ENCODE results near the gene NBEAL2. TPM values are rescaled to one million over a fixed set of nuclear protein-coding genes. Genes with fewer than 3 reads are reported as not detected.

Gene NBEAL2
- total and polyA plus RNA-seq, 5 donors from 2014 or later, result 4.7 to 429 (median 10.1) TPM

GRCh38 chr3:46947981-46948791 is 31.3 kb upstream of the NBEAL2 start:
- H3K36me3 ChIP-seq (ENCODE audit: control insufficient read depth, insufficient read depth, low read length), result peaks cover under 1% of the 10 kb centered on the region
- H3K9me3 ChIP-seq (ENCODE audit: control insufficient read depth in 2 of 2, low read length in 2 of 2), result no peaks in the 10 kb centered on the region
- no peaks in the 10 kb centered on the region for H3K27me3 ChIP-seq (ENCODE audit: control insufficient read depth, insufficient read depth, low read length)
- no peaks in the 10 kb centered on the region for H3K27me3 Mint-ChIP-seq
- peaks cover 11 to 93% (median 72%) of the 10 kb centered on the region in 4 donors for H3K4me1 Mint-ChIP-seq
- no peaks in the 10 kb centered on the region for H3K9me3 Mint-ChIP-seq
- peak overlapping the region; percentile 81 for H3K27ac ChIP-seq (ENCODE audit: insufficient read depth, low read length, poor library complexity, severe bottlenecking)
- peaks cover 66% of the 10 kb centered on the region for H3K4me1 ChIP-seq (ENCODE audit: control insufficient read depth, insufficient read depth, low read length, poor library complexity, severe bottlenecking)
- DNase-seq, result peak; percentile 38 to 85 (median 70)
- peak overlapping the region; percentile 87 to 97 (median 96) for H3K27ac Mint-ChIP-seq
- H3K4me3 Mint-ChIP-seq, result peak overlapping the region; percentile 27 to 85 (median 72)
- ATAC-seq (ENCODE audit: low read depth in 2 of 2), result peak; percentile 67 to 74
- H3K36me3 Mint-ChIP-seq, result peaks cover 14% of the 10 kb centered on the region
- peak overlapping the region; percentile 48 for H3K4me3 ChIP-seq (ENCODE audit: low read depth, low read length)

DNA sequence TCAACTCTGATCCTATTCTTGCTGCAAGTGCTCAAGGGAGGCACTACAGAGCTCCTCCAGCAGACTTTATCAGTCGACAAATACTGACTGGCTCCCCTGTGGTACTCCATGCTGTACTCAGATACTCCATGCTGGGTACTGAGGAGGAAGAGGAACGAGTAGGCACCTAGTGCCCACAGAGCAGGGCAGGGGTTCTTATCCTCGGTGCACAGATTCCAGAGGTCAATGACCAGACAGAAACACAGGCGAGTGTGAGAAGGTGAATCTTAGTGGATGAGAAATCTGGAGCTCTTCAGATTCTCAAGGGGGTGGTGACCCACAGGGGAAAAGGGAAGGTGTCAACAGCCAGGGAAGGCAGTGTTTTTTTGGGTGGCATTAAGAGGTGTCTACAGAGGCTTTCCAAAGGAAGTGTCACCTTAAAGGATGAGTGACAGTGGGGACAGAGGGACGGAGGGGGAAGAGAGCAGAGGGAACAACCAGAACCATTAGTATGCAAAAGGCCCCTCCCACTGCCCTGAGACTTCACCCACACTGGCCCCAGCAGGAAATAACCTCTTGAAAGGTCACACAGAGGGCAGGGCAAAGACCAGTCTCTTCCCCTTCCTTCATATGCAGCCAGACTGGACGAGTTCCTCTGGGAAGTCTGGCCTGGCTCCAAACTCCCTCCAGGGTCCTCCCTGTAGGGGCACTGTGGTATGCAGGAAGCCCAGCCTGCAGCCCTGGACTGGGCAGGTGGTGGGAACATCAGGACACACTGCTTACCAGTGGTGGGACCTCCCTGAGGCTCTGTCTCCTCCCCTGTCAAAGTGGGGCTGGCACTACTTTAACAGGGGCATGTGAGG is 30.4 kb upstream of the NBEAL2 start:
- Mint-ChIP-seq H3K36me3 (peaks cover 14% of the 10 kb centered on the region), H3K27me3 (no peaks in the 10 kb centered on the region), H3K27ac (peak overlapping the region; percentile 87 to 97 (median 96)), H3K9me3 (no peaks in the 10 kb centered on the region), H3K4me1 (peaks cover 18 to 94% (median 75%) of the 10 kb centered on the region in 4 donors), H3K4me3 (peak overlapping the region; percentile 21 to 72 (median 68))
- Histone ChIP-seq H3K4me3 (ENCODE audit: low read depth, low read length) (peak overlapping the region; percentile 48), H3K27ac (ENCODE audit: insufficient read depth, low read length, poor library complexity, severe bottlenecking) (peak overlapping the region; percentile 81), H3K4me1 (ENCODE audit: control insufficient read depth, insufficient read depth, low read length, poor library complexity, severe bottlenecking) (peaks cover 75% of the 10 kb centered on the region), H3K27me3 (ENCODE audit: control insufficient read depth, insufficient read depth, low read length) (no peaks in the 10 kb centered on the region), H3K36me3 (ENCODE audit: control insufficient read depth, insufficient read depth, low read length) (no peaks in the 10 kb centered on the region), H3K9me3 (ENCODE audit: control insufficient read depth in 2 of 2, low read length in 2 of 2) (no peaks in the 10 kb centered on the region)
- DNase-seq, result peak in 1 of 3 donors; percentile 51
- ATAC-seq (ENCODE audit: low read depth in 2 of 2), result no peak

GRCh38 chr3:46950177-46950576 is 29.3 kb upstream of the NBEAL2 start:
- no peaks in the 10 kb centered on the region for H3K36me3 ChIP-seq (ENCODE audit: control insufficient read depth, insufficient read depth, low read length)
- H3K27ac ChIP-seq (ENCODE audit: insufficient read depth, low read length, poor library complexity, severe bottlenecking), result no peak overlapping the region
- peaks cover 86% of the 10 kb centered on the region for H3K4me1 ChIP-seq (ENCODE audit: control insufficient read depth, insufficient read depth, low read length, poor library complexity, severe bottlenecking)
- Mint-ChIP-seq H3K4me1 (peaks cover 18 to 94% (median 78%) of the 10 kb centered on the region in 4 donors), H3K27me3 (no peaks in the 10 kb centered on the region), H3K9me3 (no peaks in the 10 kb centered on the region), H3K4me3 (peak overlapping the region in 3 of 4 donors; percentile 46 to 75 (median 59)), H3K27ac (peak overlapping the region in 2 of 3 donors; percentile 43 to 57), H3K36me3 (peaks cover 12% of the 10 kb centered on the region)
- ATAC-seq (ENCODE audit: low read depth in 2 of 2), result no peak
- DNase-seq, result no peak
- no peaks in the 10 kb centered on the region for H3K27me3 ChIP-seq (ENCODE audit: control insufficient read depth, insufficient read depth, low read length)
- no peaks in the 10 kb centered on the region for H3K9me3 ChIP-seq (ENCODE audit: control insufficient read depth in 2 of 2, low read length in 2 of 2)
- H3K4me3 ChIP-seq (ENCODE audit: low read depth, low read length), result no peak overlapping the region

GRCh38 chr3:46950650-46951241 is 28.7 kb upstream of the NBEAL2 start:
- H3K27ac ChIP-seq (ENCODE audit: insufficient read depth, low read length, poor library complexity, severe bottlenecking), result no peak overlapping the region
- H3K4me3 Mint-ChIP-seq, result peak overlapping the region in 2 of 4 donors; percentile 53 to 60
- H3K27me3 ChIP-seq (ENCODE audit: control insufficient read depth, insufficient read depth, low read length), result no peaks in the 10 kb centered on the region
- H3K36me3 Mint-ChIP-seq, result peaks cover 9% of the 10 kb centered on the region
- no peaks in the 10 kb centered on the region for H3K27me3 Mint-ChIP-seq
- no peaks in the 10 kb centered on the region for H3K36me3 ChIP-seq (ENCODE audit: control insufficient read depth, insufficient read depth, low read length)
- H3K27ac Mint-ChIP-seq, result peak overlapping the region in 2 of 3 donors; percentile 28 to 57
- H3K9me3 ChIP-seq (ENCODE audit: control insufficient read depth in 2 of 2, low read length in 2 of 2), result no peaks in the 10 kb centered on the region
- H3K9me3 Mint-ChIP-seq, result no peaks in the 10 kb centered on the region
- ATAC-seq (ENCODE audit: low read depth in 2 of 2), result no peak
- peaks cover 19 to 94% (median 77%) of the 10 kb centered on the region in 4 donors for H3K4me1 Mint-ChIP-seq
- peak overlapping the region; percentile 40 for H3K4me3 ChIP-seq (ENCODE audit: low read depth, low read length)
- peaks cover 91% of the 10 kb centered on the region for H3K4me1 ChIP-seq (ENCODE audit: control insufficient read depth, insufficient read depth, low read length, poor library complexity, severe bottlenecking)
- DNase-seq, result no peak

- Mint-ChIP-seq H3K4me3 (peak overlapping the region; percentile 34 to 75 (median 70)), H3K9me3 (no peaks in the 10 kb centered on the region), H3K27ac (peak overlapping the region in 1 of 3 donors; percentile 90), H3K36me3 (no peaks in the 10 kb centered on the region), H3K27me3 (no peaks in the 10 kb centered on the region), H3K4me1 (peaks cover 22 to 93% (median 73%) of the 10 kb centered on the region in 4 donors)
- no peak for ATAC-seq (ENCODE audit: low read depth in 2 of 2)
- peak overlapping the region; percentile 62 for H3K27ac ChIP-seq (ENCODE audit: insufficient read depth, low read length, poor library complexity, severe bottlenecking)
- peaks cover 94% of the 10 kb centered on the region for H3K4me1 ChIP-seq (ENCODE audit: control insufficient read depth, insufficient read depth, low read length, poor library complexity, severe bottlenecking)
- DNase-seq, result no peak
- H3K36me3 ChIP-seq (ENCODE audit: control insufficient read depth, insufficient read depth, low read length), result no peaks in the 10 kb centered on the region
- no peaks in the 10 kb centered on the region for H3K9me3 ChIP-seq (ENCODE audit: control insufficient read depth in 2 of 2, low read length in 2 of 2)
- no peaks in the 10 kb centered on the region for H3K27me3 ChIP-seq (ENCODE audit: control insufficient read depth, insufficient read depth, low read length)
- H3K4me3 ChIP-seq (ENCODE audit: low read depth, low read length), result peak overlapping the region; percentile 62
Measured at GRCh38 chr3:46952813-46953212, 26.7 kb upstream of the NBEAL2 start.

GRCh38 chr3:46953234-46954010 is 26.0 kb upstream of the NBEAL2 start:
- ATAC-seq (ENCODE audit: low read depth in 2 of 2) (peak in 1 of 2 donors; percentile 19), DNase-seq (no peak)
- H3K9me3 ChIP-seq (ENCODE audit: control insufficient read depth in 2 of 2, low read length in 2 of 2), result no peaks in the 10 kb centered on the region
- no peaks in the 10 kb centered on the region for H3K36me3 Mint-ChIP-seq
- H3K27ac ChIP-seq (ENCODE audit: insufficient read depth, low read length, poor library complexity, severe bottlenecking), result peak overlapping the region; percentile 62
- H3K4me3 ChIP-seq (ENCODE audit: low read depth, low read length), result peak overlapping the region; percentile 62
- H3K9me3 Mint-ChIP-seq, result no peaks in the 10 kb centered on the region
- H3K27me3 ChIP-seq (ENCODE audit: control insufficient read depth, insufficient read depth, low read length), result no peaks in the 10 kb centered on the region
- H3K27ac Mint-ChIP-seq, result peak overlapping the region; percentile 84 to 91 (median 90)
- peaks cover 90% of the 10 kb centered on the region for H3K4me1 ChIP-seq (ENCODE audit: control insufficient read depth, insufficient read depth, low read length, poor library complexity, severe bottlenecking)
- H3K36me3 ChIP-seq (ENCODE audit: control insufficient read depth, insufficient read depth, low read length), result no peaks in the 10 kb centered on the region
- H3K4me1 Mint-ChIP-seq, result peaks cover 22 to 93% (median 72%) of the 10 kb centered on the region in 4 donors
- H3K27me3 Mint-ChIP-seq, result no peaks in the 10 kb centered on the region
- peak overlapping the region; percentile 34 to 81 (median 72) for H3K4me3 Mint-ChIP-seq

DNA sequence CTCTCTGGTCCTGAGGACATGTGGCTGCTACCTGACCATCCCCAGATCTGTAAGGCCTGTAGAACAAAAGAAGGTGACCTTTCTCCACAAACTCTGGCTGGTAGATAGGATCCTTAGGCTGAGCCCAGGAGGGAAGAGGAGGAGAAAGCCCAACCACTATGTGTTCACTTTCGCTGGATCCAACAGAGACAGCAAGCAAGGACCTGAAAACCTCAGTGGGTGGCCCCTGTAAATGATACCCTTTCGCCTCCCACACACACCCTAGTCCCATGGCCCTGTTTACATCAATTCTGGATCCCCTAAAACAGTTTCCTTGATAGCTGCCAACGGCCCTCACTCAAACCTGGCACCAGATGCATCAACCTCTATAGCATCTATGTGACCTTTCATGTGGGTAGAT is 25.3 kb upstream of the NBEAL2 start:
- Histone ChIP-seq H3K27ac (ENCODE audit: insufficient read depth, low read length, poor library complexity, severe bottlenecking) (peak overlapping the region; percentile 62), H3K4me1 (ENCODE audit: control insufficient read depth, insufficient read depth, low read length, poor library complexity, severe bottlenecking) (peaks cover 90% of the 10 kb centered on the region), H3K9me3 (ENCODE audit: control insufficient read depth in 2 of 2, low read length in 2 of 2) (no peaks in the 10 kb centered on the region), H3K4me3 (ENCODE audit: low read depth, low read length) (peak overlapping the region; percentile 62), H3K36me3 (ENCODE audit: control insufficient read depth, insufficient read depth, low read length) (peaks cover under 1% of the 10 kb centered on the region), H3K27me3 (ENCODE audit: control insufficient read depth, insufficient read depth, low read length) (no peaks in the 10 kb centered on the region)
- H3K4me1 Mint-ChIP-seq, result peaks cover 22 to 93% (median 71%) of the 10 kb centered on the region in 4 donors
- H3K27me3 Mint-ChIP-seq, result no peaks in the 10 kb centered on the region
- DNase-seq, result no peak
- H3K27ac Mint-ChIP-seq, result peak overlapping the region; percentile 3 to 91 (median 90)
- H3K36me3 Mint-ChIP-seq, result no peaks in the 10 kb centered on the region
- peak overlapping the region in 3 of 4 donors; percentile 34 to 81 (median 75) for H3K4me3 Mint-ChIP-seq
- no peak for ATAC-seq (ENCODE audit: low read depth in 2 of 2)
- no peaks in the 10 kb centered on the region for H3K9me3 Mint-ChIP-seq

Measured in CD4-positive, CD25-positive, alpha-beta regulatory T cell (primary cell).